GM12878 (cell line): ENCODE measurements around the gene CCDC57. TPM values are rescaled to one million over a fixed set of nuclear protein-coding genes. Genes with fewer than 3 reads are reported as not detected.

ENCODE experiments used
- ATAC-seq: fragments of 200-7000 bp; cut with Tn5 transposase; 3 replicates; pipeline ENCODE4 v1.9.1; 2020; ENCODE audit warnings: mild to moderate bottlenecking, moderate library complexity
- BruUV-seq: library from RNA; stranded (reverse); fragments of 400-500 nt; replicated peaks from 2 replicates; lab custom pipeline; 2021; lab: Mats Ljungman, UMichigan
- CTCF ChIA-PET: fragments of 300-600 bp; sonication (Branson Sonifier 250); formaldehyde crosslinking; extraction: SDS; loops from one replicate; lab custom pipeline; 2021; ENCODE audit warnings: inconsistent platforms; lab: Yijun Ruan, JAX
- POLR2A ChIA-PET: fragments of 350-600 bp; formaldehyde crosslinking; extraction: SDS; loops from one replicate; lab custom pipeline; 2021; ENCODE audit warnings: inconsistent platforms; lab: Charles Lee
- RAD21 ChIA-PET: fragments of 300-600 bp; sonication (Branson Sonifier 250); formaldehyde crosslinking; loops from one replicate; lab custom pipeline; 2023; ENCODE audit warnings: antibody characterized with exemption; ENCODE audit not compliant: unreplicated experiment; lab: Charles Lee
- SMC1A ChIA-PET: fragments of 300-600 bp; sonication (Branson Sonifier 250); formaldehyde crosslinking; loops from one replicate; lab custom pipeline; 2023; ENCODE audit not compliant: unreplicated experiment, uncharacterized antibody; lab: Charles Lee
- DNase-seq: peaks from one replicate; pipeline ENCODE4 v3.0.0-alpha.2; 2011; ENCODE audit warnings: low read depth, low spot score
- FAIRE-seq: peaks from 3 replicates; lab custom pipeline; 2011; peaks lifted over from hg19 to GRCh38; lab: Jason Lieb, UNC
- H2AFZ ChIP-seq: 2 replicates; pipeline ENCODE4 v1.6.0; 2011; ENCODE audit warnings: low read depth, low read length, control low read depth; ENCODE audit not compliant: control insufficient read depth
- H3K27ac ChIP-seq: 2 replicates; pipeline ENCODE4 v1.5.1; 2011; ENCODE audit warnings: control low read depth; ENCODE audit not compliant: control insufficient read depth, insufficient read depth
- H3K27me3 ChIP-seq, 2 experiments: replicated peaks in 1 of 2; 2 replicates each; pipeline versions ENCODE4 v1.6.0 to v1.6.1; 2011; ENCODE audit warnings: low read length in 1 of 2; ENCODE audit not compliant: control insufficient read depth in 2 of 2, insufficient read depth in 2 of 2
- H3K36me3 ChIP-seq, 2 experiments: 2 replicates each; pipeline ENCODE4 v1.5.1; 2011; ENCODE audit warnings: low read length in 1 of 2; ENCODE audit not compliant: control insufficient read depth in 2 of 2, insufficient read depth in 2 of 2
- H3K4me1 ChIP-seq: 2 replicates; pipeline ENCODE4 v1.6.1; 2011; ENCODE audit warnings: mild to moderate bottlenecking, low read length, moderate library complexity, mixed read lengths; ENCODE audit not compliant: control insufficient read depth, insufficient read depth
- H3K4me2 ChIP-seq: 2 replicates; pipeline ENCODE4 v1.6.0; 2011; ENCODE audit warnings: control low read depth; ENCODE audit not compliant: control insufficient read depth, insufficient read depth
- H3K4me3 ChIP-seq: fragments of 200-600 bp; sonication (generic); 2 replicates; pipeline ENCODE4 v1.5.1; 2016
- H3K79me2 ChIP-seq: 2 replicates; pipeline ENCODE4 v1.6.0; 2011; ENCODE audit warnings: low read length; ENCODE audit not compliant: control insufficient read depth, insufficient read depth
- H3K9ac ChIP-seq: 2 replicates; pipeline ENCODE4 v1.8.0; 2011; ENCODE audit warnings: low read length, control low read depth, mixed read lengths; ENCODE audit not compliant: control insufficient read depth, insufficient read depth
- H3K9me3 ChIP-seq: replicated peaks from 3 replicates; pipeline ENCODE4 v1.5.1; 2011; ENCODE audit warnings: mild to moderate bottlenecking, low read length; ENCODE audit not compliant: control insufficient read depth, insufficient read depth
- H4K20me1 ChIP-seq: 2 replicates; pipeline ENCODE4 v1.6.0; 2011; ENCODE audit not compliant: control insufficient read depth, insufficient read depth
- NFYB ChIP-seq: IDR thresholded peaks from 2 replicates; pipeline ENCODE4 v1.6.1; 2011; ENCODE audit warnings: low read depth, mild to moderate bottlenecking, low read length, improper control_type of control experiment, moderate library complexity; ENCODE audit not compliant: insufficient read depth
- POLR2A ChIP-seq: IDR thresholded peaks from 2 replicates; pipeline ENCODE4 v1.6.1; 2011; ENCODE audit warnings: low read depth, mild to moderate bottlenecking, low read length
- POLR2AphosphoS5 ChIP-seq: IDR thresholded peaks from 2 replicates; pipeline ENCODE4 v1.6.1; 2011; ENCODE audit warnings: mild to moderate bottlenecking, low read length, inconsistent platforms
- RUNX3 ChIP-seq: IDR thresholded peaks from 2 replicates; pipeline ENCODE4 v1.6.1; 2012; ENCODE audit warnings: low read length, inconsistent platforms
- YBX1 ChIP-seq: fragments of 450-650 bp; IDR thresholded peaks from 2 replicates; pipeline ENCODE4 v1.6.1; 2016; ENCODE audit warnings: antibody characterized with exemption
- ZNF24 ChIP-seq: fragments of 450-650 bp; IDR thresholded peaks from 2 replicates; pipeline ENCODE4 v1.6.1; 2017; ENCODE audit warnings: antibody characterized with exemption, mild to moderate bottlenecking
- WGBS: methylation state at CpG from one replicate; pipeline ENCODE4 v1.1.6; 2016; ENCODE audit warnings: low lambda C conversion rate; ENCODE audit not compliant: insufficient replicate concordance, insufficient coverage; ENCODE audit errors: missing lambda C conversion rate; 5-methylcytosine and 5-hydroxymethylcytosine counted together
- in situ Hi-C: fragments of 300-500 bp; cut with MboI; formaldehyde crosslinking; loops from 9 replicates; pipeline ENCODE4 v1.14.3; 2018; ENCODE audit warnings: mixed read lengths
- intact Hi-C: fragments of 100-400 bp; cut with micrococcal nuclease; formaldehyde crosslinking; loops from one replicate; pipeline ENCODE4 v1.14.2; 2022; ENCODE audit not compliant: unreplicated experiment
- polyA plus RNA-seq, 11 experiments: library from polyadenylated mRNA; depleted of rRNA in 4 of 11; unstranded in 6 of 11; stranded (reverse) in 5 of 11; fragments of >200 nt; fragmentation: Nextera tagmentation in 4 of 11; fragmentation: Illumina TruSeq in 1 of 11; extraction: Ambion mirVana in 4 of 11; extraction: Trizol in 1 of 11; gene quantifications; 1 replicate in 1 of 11; 2 replicates in 10 of 11; pipeline versions ENCODE4 v1.2.1 to v1.2.3, GENCODE V29; 2011 to 2016; ENCODE audit warnings: inconsistent platforms in 2 of 11, missing spikeins in 2 of 11, low read depth in 1 of 11
- total RNA-seq, 4 experiments: library from RNA; depleted of rRNA in 3 of 4; stranded (reverse); fragments of >200 nt in 3 of 4; fragmentation: Illumina TruSeq in 1 of 4; extraction: Trizol in 1 of 4; gene quantifications; 2 replicates each; pipeline versions ENCODE4 v1.2.1 to v1.2.3, GENCODE V29; 2013 to 2021
- TF ChIP-seq, protein P1 (sequence below): IDR thresholded peaks from 2 replicates; pipeline ENCODE4 v1.6.1; 2012; ENCODE audit warnings: mild to moderate bottlenecking, low read depth, low read length

CCDC57 gene
- total and polyA plus RNA-seq, 10 of the 15 experiments (the other 5 are each of a cell fraction or from before 2014, with no cell fraction given): 5.4 to 123 (median 45.8) TPM

DNA sequence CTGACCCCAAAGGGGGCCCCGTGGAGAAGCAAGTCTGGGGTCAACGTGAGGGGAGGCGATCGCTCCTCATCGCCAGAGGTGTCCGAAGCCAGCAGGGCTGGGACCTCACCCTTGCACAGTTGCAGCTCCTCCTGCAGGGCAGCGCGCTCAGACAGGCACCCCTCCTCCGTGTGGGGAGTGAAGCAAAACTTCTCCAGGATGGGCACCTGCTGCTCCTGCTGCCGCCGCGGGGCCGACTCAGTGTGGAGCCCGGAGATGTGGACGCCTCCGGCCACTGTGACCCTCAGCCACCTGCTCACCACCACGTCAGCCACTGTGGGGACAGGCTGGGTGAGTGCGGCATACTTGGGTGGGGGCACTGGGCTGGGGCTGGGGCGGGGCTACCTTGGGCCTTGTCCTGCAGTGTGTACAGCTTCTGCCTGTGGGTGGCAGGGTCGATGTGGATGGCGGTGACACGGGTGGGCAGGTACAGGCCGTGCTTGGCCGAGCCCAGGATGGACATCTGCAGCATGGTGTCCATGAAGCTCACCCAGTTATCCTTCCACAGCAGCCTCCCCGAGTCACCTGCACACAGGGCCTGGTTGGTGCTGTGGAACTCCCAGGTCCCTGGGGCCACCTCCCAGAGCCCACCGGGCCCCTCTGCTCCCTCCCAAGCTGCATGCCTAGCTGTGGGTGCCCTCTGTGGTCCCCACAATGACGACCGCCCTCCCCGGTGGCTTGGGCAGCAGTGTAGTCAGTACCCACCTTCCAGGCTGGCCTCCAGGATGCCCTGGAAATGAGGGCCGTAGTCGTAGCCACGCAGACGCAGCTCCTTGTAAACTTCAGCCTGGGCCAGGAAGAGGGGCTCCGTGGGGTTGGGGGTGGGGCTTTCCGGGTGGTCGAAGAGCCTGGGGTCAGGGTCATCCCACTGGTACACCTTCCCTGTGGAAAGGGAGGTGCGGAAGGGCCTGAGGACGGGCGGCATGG is 125.4 kb downstream of the CCDC57 start:
- no peaks in the 10 kb centered on the region for H3K27me3 ChIP-seq
- no peaks in the 10 kb centered on the region for H3K4me1 ChIP-seq
- FAIRE-seq: no peak
- CTCF ChIA-PET: no interaction called here
- H3K27ac ChIP-seq: no peak overlapping the region
- SMC1A ChIA-PET: no interaction called here
- RAD21 ChIA-PET: no interaction called here
- POLR2A ChIA-PET: no interaction called here
- in situ Hi-C loops: no loop called here
- H3K9ac ChIP-seq: no peak overlapping the region
- H3K36me3 ChIP-seq: peaks cover 17 to 88% of the 10 kb centered on the region in 2 experiments
- no peak overlapping the region for H3K4me3 ChIP-seq
- no peaks in the 10 kb centered on the region for H3K9me3 ChIP-seq
- ATAC-seq: no peak
- no peaks in the 10 kb centered on the region for H3K79me2 ChIP-seq
- TF ChIP-seq YBX1: no peak
- TF ChIP-seq NFYB: no peak
- TF ChIP-seq, protein P1, sequence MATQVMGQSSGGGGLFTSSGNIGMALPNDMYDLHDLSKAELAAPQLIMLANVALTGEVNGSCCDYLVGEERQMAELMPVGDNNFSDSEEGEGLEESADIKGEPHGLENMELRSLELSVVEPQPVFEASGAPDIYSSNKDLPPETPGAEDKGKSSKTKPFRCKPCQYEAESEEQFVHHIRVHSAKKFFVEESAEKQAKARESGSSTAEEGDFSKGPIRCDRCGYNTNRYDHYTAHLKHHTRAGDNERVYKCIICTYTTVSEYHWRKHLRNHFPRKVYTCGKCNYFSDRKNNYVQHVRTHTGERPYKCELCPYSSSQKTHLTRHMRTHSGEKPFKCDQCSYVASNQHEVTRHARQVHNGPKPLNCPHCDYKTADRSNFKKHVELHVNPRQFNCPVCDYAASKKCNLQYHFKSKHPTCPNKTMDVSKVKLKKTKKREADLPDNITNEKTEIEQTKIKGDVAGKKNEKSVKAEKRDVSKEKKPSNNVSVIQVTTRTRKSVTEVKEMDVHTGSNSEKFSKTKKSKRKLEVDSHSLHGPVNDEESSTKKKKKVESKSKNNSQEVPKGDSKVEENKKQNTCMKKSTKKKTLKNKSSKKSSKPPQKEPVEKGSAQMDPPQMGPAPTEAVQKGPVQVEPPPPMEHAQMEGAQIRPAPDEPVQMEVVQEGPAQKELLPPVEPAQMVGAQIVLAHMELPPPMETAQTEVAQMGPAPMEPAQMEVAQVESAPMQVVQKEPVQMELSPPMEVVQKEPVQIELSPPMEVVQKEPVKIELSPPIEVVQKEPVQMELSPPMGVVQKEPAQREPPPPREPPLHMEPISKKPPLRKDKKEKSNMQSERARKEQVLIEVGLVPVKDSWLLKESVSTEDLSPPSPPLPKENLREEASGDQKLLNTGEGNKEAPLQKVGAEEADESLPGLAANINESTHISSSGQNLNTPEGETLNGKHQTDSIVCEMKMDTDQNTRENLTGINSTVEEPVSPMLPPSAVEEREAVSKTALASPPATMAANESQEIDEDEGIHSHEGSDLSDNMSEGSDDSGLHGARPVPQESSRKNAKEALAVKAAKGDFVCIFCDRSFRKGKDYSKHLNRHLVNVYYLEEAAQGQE: no peak
- TF ChIP-seq POLR2AphosphoS5: no peak
- TF ChIP-seq POLR2A: peak; percentile 30; the same call in 1 of the 2 replicates
- no peak for TF ChIP-seq RUNX3
- TF ChIP-seq ZNF24: no peak
- H2AFZ ChIP-seq: no peak overlapping the region
- no peak for DNase-seq
- intact Hi-C loops: no loop called here
- H3K4me2 ChIP-seq: no peak overlapping the region
- 92% methylated on average over 31 of the region's 39 CpGs for WGBS
- no TSS peak for BruUV-seq
- no peaks in the 10 kb centered on the region for H4K20me1 ChIP-seq
